ENCODE data around the gene SORBS1.

The SORBS1 gene

GRCh38 chr10:95289921-95290421 is 271.2 kb downstream of the SORBS1 start:
- no peak for DNase-seq (ENCODE audit: low spot score)

- DNase-seq (ENCODE audit: low spot score) = no peak
These were observed 271.9 kb downstream of the SORBS1 start for GRCh38 chr10:95289003-95289920.

DNA sequence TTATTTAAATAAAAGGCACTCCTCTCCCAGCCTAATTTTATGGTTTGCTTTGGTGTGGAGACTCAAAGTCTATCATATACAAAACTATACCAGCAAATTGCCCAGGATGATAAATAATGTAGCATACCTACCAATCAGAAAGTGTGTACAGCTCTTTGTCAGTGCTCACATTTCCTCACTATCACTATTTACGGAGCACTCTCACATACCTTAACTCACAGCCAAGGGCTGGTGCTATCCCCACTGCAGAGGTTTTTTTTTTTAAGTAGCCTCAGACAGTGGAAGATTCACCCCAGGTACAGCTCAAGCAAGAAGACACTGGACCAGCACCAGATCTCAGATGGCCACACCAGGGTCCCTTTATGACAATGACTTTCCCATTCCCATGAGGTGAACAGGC is 272.9 kb downstream of the SORBS1 start:
- no peak for DNase-seq (ENCODE audit: low spot score)

- no peak for DNase-seq (ENCODE audit: low spot score)
These were observed 273.9 kb downstream of the SORBS1 start for GRCh38 chr10:95287281-95287680.

DNA sequence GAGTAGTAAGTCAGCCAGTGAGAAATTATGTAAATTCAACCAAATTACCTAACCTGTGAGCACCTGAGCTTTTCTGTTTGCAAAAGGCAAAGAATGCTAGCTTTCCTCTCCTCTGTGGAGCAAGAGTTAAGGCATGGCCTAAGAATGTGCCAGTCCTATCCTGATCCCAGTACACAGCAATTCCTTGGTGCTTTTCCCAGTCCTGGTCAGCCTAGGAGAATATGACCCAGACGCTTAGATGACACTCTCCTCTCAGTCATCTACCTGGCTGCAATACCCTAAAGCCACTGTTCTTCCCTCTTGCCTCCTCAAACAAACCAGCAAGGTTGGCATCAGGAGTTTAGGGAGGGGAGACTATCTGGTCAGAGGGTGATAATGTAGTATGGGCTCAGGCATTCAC is 274.5 kb downstream of the SORBS1 start:
- no peak for DNase-seq (ENCODE audit: low spot score)

DNA sequence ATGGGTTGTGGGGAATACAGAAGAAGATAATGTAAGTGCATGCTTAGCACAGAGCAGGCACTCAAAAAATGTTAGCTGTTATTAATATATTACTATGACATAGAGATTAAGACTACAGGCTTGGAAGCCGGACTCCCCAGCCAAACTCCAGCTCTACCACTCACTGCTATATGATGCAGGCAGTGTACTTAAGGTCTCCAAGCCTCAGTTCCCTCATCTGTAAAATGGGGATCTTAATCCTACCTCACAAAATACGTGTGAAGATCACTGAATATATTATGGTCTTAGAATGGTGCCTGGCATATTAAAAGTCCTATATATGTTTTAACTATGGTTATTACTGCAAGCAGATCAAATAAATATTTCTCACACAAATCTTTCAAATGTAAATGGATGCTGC is 275.6 kb downstream of the SORBS1 start:
- no peak for DNase-seq (ENCODE audit: low spot score)

DNA sequence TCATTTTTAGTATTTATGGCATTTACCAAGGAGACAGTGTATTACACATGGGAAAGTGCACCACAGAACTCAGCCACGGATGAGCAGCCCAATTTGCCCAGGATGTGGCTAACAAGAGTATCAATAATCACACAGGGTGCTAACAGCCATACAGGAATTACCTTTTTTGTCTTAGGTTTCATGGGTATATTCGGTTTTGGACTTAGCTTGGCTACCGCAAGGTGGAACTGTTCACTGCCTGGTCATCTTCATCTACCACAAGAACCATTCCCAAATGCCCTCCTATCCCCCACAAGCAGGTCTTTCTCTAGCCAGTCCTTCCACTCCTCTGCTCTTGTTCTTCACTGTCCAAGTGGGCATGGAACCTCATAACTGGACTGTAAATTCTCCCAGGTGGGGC is 276.4 kb downstream of the SORBS1 start:
- no peak for DNase-seq (ENCODE audit: low spot score)

- DNase-seq (ENCODE audit: low spot score) = no peak
These were observed 279.1 kb downstream of the SORBS1 start for GRCh38 chr10:95282107-95282506.

DNA sequence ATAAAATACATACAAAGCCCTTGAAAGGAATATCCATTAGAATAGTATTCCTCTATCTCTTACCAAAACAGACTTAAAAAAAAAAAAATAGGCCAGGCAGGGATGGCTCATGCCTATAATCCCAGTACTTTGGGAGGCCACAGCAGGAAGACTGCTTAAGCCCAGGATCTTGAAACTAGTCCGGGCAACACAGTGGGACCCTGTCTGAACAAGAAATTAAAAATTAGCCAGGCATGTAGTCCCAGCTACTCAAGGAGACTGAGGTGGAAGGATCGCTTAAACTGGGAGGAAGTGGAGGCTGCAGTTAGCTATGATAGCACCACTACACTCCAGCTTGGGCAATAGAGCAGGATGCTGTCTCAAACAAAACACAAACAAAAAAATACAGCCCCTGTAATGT is 280.0 kb downstream of the SORBS1 start:
- no peak for DNase-seq (ENCODE audit: low spot score)

DNA sequence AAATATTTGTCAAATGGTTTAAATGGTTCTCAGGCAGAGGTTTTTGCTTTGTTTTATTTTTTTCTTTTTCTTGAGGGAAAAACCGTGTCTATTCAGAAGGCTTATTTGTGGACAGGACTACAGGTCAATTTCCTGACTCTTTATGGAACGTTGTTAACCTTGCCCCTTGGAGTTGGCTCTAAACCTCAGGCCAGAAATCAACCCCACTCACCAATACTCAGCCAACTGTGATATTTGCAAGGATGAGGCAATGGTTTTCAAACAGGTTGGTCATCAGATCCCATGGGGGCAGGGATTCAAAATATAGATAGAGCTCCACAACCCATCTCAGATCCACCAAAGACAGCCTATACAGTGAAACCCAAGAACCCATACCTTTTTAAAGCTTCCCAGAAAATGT is 280.5 kb downstream of the SORBS1 start:
- DNase-seq (ENCODE audit: low spot score) = no peak

GRCh38 chr10:95279042-95279820 is 281.9 kb downstream of the SORBS1 start:
- no peak for DNase-seq (ENCODE audit: low spot score)

DNA sequence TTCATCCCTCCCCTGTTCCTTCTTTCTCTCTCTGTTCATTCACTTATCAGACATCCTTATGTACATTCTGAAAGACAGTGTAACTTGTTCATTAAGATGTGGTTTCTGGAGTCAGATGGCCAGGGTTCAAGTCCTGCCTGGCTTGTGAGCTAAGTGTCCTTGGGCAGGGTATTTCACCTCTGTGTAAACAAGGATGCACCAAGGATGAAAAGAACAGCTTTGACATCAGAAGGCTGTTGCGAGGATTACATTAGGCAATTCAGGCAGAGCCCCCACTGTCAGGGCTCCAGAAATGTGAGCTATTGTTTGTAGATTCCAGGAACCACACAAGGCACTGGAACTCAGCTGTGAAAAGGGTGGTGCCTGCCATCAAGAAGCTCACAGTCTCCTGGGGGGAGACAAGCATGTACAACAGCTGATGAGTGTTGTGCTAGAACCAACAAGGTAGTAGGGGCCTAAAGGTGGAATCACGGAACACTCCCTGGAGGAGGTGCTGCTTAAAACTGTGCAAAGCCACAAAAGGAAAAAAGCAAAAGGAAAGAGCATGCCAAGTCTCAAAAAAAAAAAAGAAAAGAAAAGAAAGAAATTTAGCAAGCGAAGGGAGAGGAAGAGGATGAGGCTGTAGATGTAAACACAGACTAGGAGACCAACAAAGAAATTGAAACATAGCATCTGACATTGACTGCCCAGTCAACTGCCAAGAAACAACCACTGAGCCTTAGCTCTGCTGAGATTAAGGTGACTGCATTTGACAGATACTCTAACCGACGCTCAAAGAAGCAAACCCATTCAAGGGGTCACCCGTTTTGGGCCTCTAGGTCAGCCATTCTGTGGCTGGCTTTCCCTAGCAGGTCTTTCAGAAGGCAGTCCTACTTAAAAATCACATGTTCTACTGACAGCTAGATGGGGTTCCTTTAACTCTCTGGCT is 282.8 kb downstream of the SORBS1 start:
- DNase-seq (ENCODE audit: low spot score) = no peak

DNA sequence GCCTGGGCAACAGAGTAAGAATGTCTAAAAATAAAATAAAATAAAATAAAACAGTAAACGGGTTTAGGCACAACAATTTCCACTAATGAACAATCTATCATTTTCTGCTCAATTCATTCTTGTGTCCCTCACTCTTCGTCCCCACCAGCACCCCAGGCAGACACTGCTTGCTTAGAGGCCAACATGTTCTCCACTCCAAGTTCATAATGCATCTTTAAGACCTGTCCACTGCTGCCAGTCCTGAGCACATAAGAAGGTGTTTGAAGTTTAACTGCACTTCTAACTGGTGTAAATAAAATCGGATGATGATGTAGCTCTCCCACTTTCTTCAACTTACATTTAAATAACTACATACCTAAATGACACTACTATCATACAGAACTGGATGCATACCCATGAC is 283.6 kb downstream of the SORBS1 start:
- no peak for DNase-seq (ENCODE audit: low spot score)

DNA sequence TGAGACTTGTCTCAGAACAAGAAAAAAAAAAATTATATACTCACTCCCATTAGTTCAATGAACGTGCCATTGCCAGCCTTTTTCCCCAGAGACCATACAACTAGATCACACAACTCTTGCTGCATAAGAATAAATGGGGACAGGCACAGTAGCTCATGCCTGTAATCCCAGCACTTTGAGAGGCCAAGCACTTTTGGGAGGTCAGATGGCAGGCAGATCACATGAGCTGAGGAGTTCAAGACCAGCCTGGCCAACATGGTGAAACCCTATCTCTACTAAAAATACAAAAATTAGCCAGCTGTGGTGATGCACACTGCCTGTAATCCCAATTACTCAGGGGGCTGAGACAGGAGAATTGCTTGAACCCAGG is 284.0 kb downstream of the SORBS1 start:
- DNase-seq (ENCODE audit: low spot score) = no peak

GRCh38 chr10:95276367-95277200 is 284.6 kb downstream of the SORBS1 start:
- no peak for DNase-seq (ENCODE audit: low spot score)

- no peak for DNase-seq (ENCODE audit: low spot score)
These were observed 285.3 kb downstream of the SORBS1 start for GRCh38 chr10:95275726-95276366.

DNA sequence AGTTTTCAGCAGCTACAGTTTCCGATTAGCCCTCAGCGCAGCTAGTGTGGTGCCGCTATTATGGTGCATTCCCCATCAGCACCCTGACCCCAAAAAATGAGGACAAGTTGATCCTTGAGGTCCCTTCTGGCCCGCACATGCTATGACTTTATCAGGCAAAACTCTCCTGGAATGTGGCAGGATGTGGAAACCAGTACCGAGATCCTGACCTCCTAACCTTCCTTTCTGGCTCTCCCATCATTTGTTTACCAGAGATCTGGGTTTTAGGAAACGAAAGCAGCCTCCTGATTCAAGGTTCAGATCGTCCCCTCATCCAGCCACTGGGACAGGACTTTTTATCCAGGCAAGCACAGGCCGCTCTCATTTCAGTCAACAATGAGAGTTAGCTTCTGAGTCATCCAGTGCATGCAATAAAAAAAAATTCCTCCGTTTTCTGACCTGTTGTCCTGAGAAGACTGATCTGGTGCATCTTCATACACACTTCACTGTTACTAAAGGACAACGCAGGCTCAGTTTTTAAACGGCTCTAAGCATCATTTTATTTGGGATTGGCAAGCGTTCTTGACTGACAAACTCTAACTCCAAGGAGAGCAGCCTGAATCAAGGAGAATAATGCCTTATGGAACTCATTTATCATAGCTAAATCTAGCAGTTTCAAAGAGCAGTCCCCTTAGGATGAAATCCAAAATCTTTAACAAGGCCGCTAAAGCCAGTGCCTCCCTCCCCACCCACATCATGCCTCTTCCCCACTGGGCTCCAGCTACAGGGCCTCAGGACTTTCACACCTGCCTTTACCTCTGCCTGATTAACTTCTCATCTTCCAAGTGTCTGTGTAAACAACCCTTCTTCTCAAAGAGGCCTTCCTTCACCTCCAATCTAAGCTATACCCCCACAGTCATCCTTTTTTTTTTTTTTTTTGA is 287.5 kb downstream of the SORBS1 start:
- no peak for DNase-seq (ENCODE audit: low spot score)

DNA sequence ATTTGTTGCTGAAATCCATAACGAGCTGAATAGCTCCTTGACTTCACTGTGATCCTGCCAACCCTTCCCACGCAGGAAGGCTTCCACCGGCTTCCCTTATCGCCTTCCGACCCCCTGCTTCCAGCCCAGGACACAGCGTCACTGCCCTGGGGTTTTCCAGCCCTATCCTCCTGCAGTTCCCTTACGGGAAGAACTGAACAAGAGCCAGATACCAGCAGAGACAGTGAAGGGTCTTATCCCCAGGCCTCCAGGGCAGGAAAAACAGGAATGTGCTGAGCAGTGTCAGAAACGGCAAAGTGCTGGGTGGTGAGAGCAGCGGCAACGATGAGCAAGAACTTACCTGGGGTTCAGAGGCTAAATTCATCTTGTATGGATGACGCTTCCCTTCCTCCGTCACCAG is 292.7 kb downstream of the SORBS1 start:
- DNase-seq (ENCODE audit: low spot score) = no peak

DNA sequence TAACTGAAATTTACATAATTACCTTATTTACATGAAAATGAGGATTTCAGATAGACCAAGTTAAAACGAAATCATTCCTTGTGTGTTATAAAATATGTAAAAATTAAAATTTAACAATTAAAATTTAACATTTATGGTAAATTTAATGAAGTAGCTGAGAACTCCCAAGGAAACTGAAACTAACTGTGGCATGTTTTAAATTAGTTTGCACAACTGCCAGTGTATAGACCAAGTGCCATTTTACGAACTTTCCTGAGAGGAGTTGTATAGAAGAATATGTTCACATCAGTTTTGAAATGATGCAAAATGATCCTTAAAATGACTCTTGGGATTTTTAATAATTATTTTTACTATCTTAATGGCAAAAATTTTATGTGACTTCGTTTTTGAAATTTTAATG is 293.9 kb downstream of the SORBS1 start:
- DNase-seq (ENCODE audit: low spot score) = no peak
